ENCODE measurements around the gene TNN.
"Not testable (repeated sequence)": the region's sequence is repeated elsewhere in the genome, so short reads cannot be mapped to it uniquely, and the experiment has no call there.

TNN gene
- total RNA-seq = 0 reads per million in 2 donors

GRCh38 chr1:175067362-175068106, at the start of gene TNN:
Gene TNN, plus strand, starts transcription at chr1:175067833. Its CDS starts 9,586 bp downstream, at chr1:175077419.
- DNase-seq = no peak

GRCh38 chr1:175019524-175019923, 48.1 kb upstream of the TNN start:
- no peak for DNase-seq

DNA sequence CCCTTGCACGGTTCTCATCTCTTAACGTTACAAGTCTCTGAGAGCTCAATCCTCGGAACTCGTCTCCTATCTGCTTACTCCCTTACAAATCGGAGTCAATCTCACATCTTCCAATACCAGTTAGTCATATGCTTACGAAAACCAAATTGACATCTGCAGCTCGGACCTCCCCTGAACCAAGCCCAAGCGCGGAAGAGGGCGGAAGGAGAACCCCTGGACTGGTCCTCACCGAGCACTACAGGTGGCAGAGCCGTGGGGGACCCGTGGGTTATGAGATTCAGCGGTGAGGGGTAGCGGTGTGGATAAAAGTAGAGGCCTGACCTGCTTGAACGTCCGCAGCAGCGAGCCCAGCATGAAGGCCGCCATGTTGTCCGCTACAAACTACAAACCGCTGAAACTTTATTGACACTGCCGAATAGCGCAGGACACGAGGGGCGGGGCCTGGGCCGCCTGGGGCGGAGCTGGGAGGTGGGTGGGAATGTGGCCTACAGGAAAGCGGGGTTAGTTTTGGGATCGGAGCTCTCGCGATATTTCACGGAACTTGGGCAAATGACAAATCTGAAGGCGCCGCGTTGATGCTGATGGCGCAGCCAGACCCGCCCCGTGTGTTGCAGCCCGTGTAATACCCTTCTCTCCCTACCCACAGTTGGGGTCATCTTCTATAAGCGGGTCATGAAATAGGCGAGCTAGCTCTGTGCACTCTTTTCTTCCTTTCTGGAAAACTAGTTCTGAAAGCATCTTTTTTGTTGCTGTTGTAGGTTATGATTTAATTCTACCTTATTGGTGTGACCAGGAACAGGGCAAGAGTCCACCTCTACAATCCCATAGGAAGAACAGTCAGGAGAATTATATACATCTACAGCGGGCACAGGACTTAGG, 44.4 kb upstream of the TNN start, which contains the start of gene MRPS14:
Gene MRPS14 (minus strand): TSS at position 383 of the 879 bp plus-strand sequence. CDS start 17 bp downstream, at position 366.
- peak; percentile 95 to 99 (median 97) for DNase-seq

DNA sequence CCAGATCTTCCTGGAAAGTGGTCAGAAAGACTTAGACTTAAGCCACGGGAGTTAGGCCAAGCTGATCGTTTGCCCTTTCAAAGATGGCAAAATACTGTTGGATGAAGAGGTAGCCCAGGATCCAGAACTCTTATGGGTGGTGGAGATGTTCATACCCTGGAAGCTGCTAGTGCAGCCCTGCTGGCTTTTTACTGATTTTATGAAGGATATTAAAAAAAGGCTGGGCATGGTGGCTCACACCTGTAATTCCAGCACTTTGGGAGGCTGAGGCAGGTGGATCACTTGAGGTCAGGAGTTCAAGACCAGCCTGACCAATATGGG, 43.8 kb upstream of the TNN start:
- DNase-seq = not testable (repeated sequence)

GRCh38 chr1:175024773-175025172, 42.9 kb upstream of the TNN start:
- DNase-seq = no peak

GRCh38 chr1:175033953-175034352, 33.7 kb upstream of the TNN start:
- no peak for DNase-seq

- no peak for DNase-seq
Observed at GRCh38 chr1:175034775-175035174, 32.9 kb upstream of the TNN start.

GRCh38 chr1:175035865-175036264, 31.8 kb upstream of the TNN start:
- DNase-seq = no peak

DNA sequence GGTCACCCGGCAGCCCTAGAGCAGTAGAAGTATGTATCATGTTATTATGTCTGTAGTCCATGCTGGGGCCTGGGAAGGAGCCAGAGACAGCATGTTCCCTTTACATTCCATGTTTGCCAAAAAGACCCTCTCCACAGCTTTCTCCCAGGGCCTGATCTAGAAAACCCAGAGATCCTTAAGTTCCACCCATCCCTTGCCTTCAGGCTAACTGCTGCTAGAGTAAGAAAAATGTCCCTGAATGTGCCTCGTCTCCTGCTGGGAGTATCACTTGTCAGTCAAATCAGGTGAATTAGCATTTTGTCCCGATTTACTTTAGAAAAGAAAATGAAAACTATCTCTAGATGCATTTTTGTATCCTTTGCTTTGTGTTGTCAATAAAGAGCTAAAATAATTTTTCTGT, 31.2 kb upstream of the TNN start:
- DNase-seq = no peak

GRCh38 chr1:175037416-175037815, 30.2 kb upstream of the TNN start:
- no peak for DNase-seq

DNA sequence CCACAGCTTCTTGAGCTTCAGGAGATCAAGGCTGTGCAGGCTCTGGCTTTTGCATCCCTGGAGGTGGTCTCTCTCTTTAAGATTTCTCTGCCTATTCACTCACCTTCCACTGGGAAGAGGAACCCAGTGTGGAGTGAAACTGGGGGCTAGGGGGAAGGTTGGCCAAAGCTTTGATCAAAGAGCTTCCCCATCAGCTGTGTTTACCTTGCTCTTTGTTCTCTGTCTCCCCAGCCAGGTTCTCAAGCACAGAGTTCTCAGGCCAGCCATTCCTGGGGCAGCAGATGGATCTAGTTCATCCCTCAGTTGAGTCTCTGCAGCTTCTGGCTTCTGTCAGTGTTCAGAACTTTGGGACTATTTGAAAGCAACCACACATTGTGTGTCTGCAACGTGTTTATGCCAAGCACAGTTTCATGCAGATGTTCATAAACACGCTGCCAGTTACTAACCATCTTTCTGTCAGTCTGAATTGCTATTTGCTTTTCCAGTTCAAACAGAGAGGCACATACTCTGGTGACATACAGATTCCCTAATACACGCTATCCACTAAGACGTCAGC, 27.2 kb upstream of the TNN start:
- no peak for DNase-seq

DNA sequence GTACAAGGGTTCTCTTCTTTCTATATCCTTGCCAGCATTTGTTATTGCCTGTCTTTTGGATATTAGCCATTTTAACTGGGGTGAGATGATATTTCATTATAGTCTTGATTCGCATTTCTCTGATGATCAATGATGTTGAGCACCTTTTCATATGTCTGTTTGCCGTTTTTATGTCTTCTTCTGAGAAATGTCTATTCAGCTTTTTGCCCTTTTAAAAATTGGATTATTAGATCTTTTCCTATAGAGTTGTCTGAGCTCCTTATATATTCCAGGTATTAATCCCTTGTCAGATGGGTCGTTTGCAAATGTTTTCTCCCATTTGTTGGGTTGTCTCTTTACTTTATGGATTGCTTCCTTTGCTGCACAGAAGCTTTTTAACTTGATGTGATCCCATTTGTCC, 25.0 kb upstream of the TNN start:
- no peak for DNase-seq

GRCh38 chr1:175043824-175044223, 23.8 kb upstream of the TNN start:
- DNase-seq = no peak

DNA sequence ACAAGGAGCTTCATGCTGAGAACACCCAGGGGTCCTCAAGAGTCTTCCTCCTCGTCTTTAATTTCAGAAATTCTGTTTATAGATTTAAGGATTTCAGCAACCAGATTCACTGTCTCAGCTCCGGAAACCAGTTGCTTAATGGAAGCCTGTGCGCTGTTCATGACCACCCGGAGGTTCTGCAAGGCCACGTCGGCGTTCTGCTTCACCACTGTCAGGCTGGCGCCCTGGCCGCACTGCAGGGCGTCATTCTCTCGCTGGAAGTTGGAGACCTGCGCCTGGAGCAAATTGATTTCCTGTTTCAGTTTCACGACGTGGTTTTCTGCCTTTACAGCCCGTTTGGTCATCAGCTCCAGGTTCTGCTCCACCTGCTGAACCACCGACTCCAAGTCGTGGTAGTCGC, 23.0 kb upstream of the TNN start:
- DNase-seq = not testable (repeated sequence)

GRCh38 chr1:175045097-175045496, 22.5 kb upstream of the TNN start:
- DNase-seq = no peak

DNA sequence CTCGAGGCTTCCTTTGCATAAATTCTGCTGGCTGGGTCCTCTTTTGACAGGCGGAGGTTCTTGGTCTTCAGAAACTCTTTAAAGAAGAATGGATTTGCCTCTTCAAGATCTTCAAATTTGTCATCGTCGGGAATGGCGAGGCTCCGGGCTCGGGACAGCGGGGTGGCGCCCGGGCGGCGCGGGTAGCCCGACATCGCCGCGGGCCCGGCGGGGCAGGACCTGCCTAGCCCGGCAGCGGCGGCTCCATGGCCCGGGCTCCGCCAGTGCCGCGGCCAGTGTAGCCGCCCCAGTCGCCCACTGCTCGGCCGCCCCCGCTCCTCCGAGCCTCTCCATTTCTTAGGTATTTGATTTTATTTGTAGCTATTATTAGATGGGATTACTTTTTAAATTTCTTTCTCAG, 22.1 kb upstream of the TNN start:
- no peak for DNase-seq

GRCh38 chr1:175050992-175051391, 16.6 kb upstream of the TNN start:
- no peak for DNase-seq

DNA sequence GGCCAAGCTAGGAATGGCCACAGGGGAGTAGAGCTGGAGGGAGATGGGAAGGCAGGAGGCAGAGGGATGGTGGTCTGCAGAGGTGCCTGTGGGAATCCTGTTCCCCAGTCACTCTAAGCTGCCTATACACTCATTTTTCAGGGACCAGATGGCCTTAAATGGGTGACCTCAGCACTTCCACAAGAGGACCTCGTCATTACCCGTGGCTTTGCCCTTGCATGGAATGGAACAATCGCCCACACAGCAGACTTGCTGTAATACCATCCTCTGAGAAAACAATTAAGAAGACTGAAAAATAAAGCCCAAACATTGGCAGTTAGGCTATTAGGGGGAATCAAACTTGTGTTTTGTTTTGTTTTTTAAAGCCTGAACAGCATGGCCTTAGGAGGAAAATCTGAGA, 12.9 kb upstream of the TNN start:
- DNase-seq = no peak

GRCh38 chr1:175062339-175062738, 5.3 kb upstream of the TNN start:
- DNase-seq = no peak

DNA sequence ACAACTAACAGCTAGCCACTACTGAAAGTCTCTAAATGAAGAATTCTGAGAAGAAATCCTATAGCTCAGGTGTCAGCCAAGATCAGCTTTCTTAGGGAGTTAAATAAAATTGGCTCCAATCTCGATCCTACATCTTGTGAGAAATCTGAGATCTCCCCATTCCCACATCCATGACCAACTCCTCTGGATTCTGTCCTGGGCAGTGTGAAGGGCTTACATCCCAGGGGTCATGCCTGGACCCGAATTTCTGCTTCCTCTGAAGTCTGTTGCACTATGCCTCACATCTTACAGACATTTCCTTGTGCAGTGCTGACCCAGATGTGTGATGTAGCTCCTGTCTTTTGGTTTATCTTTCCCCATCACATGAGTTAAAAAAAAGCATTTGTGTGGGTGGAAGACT, 4.8 kb upstream of the TNN start:
- DNase-seq = no peak

DNA sequence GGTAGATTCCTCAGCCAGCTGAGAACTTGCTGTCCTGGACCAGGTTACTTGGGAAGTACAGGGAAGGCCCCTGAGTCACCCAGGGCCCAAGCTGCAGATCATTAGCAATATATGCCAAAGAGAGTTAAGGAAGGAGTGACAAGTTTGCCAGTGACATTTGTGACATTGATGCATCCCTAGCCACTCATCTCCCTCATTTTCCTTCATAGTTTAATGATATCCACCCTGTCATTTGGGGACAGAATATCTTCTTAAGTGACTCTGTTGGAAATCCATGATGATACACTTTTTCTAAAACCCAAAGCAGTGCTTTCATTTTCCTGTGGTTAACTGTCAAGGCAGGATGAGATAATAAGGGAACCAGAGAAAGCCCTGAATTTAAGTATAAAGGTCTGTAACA, 3.2 kb downstream of the TNN start:
- no peak for DNase-seq

DNA sequence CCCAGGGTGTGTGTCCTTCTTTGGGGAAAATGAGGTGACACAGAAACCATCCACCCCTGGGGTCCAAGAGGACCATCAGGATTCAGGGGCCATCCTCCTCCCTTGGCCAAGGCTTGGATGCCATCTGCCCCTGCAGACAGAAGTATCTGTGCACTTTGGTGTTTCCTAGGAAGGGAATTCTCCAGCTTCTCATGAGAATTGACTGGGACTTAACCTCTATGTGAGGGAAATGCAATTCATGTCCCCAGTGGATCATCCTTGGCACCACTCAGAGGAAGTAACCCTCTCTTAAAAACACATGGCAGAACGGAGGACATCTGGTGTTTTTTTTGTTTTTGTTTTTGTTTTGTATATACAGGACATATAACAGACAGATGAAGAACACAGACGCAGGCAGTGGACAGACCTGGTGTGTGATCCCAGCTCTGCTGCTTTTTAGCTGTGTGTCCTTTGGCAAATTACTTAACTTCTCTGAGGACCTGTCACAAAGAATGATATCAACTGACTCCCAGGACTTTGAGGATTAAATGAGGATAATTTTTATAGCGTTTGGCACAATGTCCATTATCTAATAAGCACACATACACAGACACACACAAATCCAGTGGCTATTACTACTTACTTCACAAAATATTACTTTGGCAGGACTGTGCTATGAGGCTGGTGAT, 3.8 kb downstream of the TNN start:
- DNase-seq = no peak
